Measurements from ENCODE around the gene ACTR2.

DNA sequence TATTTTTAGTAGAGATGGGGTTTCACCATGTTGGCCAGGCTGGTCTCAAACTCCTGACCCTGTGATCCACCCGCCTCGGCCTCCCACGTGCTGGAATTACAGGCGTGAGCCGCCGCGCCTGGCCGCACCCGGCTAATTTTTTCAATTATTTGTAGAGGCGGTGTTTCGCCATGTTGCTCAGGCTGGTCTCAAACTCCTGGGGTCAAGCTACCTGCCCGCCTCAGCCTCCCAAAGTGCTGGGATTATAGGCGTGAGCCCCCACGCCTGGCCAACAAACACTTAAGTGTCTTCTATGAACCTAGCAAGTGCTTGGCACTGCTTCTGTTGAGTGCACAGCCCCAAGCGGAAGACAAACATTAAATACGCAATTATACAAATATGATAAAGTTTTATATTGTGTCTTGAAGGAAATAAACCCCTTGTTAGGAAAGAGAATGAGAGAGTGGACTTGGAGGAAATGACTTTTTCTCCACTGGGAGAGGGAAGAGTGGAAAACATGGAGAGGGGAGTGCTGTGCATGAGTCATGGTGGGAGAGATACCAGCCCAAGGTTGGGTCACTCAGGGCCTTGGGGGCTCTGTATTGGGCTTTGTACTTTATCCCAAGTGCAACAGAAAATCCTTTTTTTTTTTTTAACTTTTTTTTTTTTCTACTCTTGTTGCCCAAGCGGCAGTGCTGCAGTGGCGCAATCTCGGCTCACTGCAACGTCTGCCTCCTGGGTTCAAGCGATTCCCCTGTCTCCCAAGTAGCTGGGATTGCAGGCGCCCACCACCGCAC, 41.4 kb upstream of the ACTR2 start:
- TF ChIP-seq ELF1 (tag; IDR thresholded peaks at IDR 0.05): no peak
- TF ChIP-seq, protein P1, sequence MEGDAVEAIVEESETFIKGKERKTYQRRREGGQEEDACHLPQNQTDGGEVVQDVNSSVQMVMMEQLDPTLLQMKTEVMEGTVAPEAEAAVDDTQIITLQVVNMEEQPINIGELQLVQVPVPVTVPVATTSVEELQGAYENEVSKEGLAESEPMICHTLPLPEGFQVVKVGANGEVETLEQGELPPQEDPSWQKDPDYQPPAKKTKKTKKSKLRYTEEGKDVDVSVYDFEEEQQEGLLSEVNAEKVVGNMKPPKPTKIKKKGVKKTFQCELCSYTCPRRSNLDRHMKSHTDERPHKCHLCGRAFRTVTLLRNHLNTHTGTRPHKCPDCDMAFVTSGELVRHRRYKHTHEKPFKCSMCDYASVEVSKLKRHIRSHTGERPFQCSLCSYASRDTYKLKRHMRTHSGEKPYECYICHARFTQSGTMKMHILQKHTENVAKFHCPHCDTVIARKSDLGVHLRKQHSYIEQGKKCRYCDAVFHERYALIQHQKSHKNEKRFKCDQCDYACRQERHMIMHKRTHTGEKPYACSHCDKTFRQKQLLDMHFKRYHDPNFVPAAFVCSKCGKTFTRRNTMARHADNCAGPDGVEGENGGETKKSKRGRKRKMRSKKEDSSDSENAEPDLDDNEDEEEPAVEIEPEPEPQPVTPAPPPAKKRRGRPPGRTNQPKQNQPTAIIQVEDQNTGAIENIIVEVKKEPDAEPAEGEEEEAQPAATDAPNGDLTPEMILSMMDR (IDR thresholded peaks at IDR 0.05 in 2 of 3, conservative IDR thresholded peaks at IDR 0.05 in 1 of 3; ENCODE audit: insufficient read depth in 2 of 3, low read depth in 1 of 3, low read length in 3 of 3): no peak
- TF ChIP-seq, protein P2, sequence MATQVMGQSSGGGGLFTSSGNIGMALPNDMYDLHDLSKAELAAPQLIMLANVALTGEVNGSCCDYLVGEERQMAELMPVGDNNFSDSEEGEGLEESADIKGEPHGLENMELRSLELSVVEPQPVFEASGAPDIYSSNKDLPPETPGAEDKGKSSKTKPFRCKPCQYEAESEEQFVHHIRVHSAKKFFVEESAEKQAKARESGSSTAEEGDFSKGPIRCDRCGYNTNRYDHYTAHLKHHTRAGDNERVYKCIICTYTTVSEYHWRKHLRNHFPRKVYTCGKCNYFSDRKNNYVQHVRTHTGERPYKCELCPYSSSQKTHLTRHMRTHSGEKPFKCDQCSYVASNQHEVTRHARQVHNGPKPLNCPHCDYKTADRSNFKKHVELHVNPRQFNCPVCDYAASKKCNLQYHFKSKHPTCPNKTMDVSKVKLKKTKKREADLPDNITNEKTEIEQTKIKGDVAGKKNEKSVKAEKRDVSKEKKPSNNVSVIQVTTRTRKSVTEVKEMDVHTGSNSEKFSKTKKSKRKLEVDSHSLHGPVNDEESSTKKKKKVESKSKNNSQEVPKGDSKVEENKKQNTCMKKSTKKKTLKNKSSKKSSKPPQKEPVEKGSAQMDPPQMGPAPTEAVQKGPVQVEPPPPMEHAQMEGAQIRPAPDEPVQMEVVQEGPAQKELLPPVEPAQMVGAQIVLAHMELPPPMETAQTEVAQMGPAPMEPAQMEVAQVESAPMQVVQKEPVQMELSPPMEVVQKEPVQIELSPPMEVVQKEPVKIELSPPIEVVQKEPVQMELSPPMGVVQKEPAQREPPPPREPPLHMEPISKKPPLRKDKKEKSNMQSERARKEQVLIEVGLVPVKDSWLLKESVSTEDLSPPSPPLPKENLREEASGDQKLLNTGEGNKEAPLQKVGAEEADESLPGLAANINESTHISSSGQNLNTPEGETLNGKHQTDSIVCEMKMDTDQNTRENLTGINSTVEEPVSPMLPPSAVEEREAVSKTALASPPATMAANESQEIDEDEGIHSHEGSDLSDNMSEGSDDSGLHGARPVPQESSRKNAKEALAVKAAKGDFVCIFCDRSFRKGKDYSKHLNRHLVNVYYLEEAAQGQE (IDR thresholded peaks at IDR 0.05; ENCODE audit: borderline replicate concordance): no peak
- TF ChIP-seq, protein P2 (CRISPR knock-in tag; IDR thresholded peaks at IDR 0.05; ENCODE audit: low read depth): no peak
- TF ChIP-seq ZNF354B (CRISPR knock-in tag; IDR thresholded peaks at IDR 0.05): no peak

Measured in K562 (cell line).